Stomach smooth muscle (tissue), 2 donors: ENCODE measurements around the gene IL17RD.

Source experiments
- H3K27ac ChIP-seq: one replicate; pipeline ENCODE4 v1.7.0; 2013; ENCODE audit warnings: mild to moderate bottlenecking, low read length, inconsistent platforms
- H3K27me3 ChIP-seq, 2 donors: one replicate each; pipeline ENCODE4 v1.7.0; 2013; ENCODE audit warnings: low read length in 2 of 2; ENCODE audit not compliant: insufficient read depth in 2 of 2, control insufficient read depth in 1 of 2
- H3K36me3 ChIP-seq, 2 donors: one replicate each; pipeline ENCODE4 v1.7.0; 2013; ENCODE audit warnings: low read length in 2 of 2; ENCODE audit not compliant: control insufficient read depth in 2 of 2, insufficient read depth in 2 of 2
- H3K4me1 ChIP-seq: one replicate; pipeline ENCODE4 v1.7.0; 2013; ENCODE audit warnings: low read length; ENCODE audit not compliant: control insufficient read depth, insufficient read depth
- H3K4me3 ChIP-seq, 2 donors: one replicate each; pipeline ENCODE4 v1.7.0; 2013; ENCODE audit warnings: low read length in 2 of 2
- H3K9ac ChIP-seq, 2 donors: one replicate each; pipeline ENCODE4 v1.7.0; 2013; ENCODE audit warnings: low read length in 2 of 2, mild to moderate bottlenecking in 1 of 2
- H3K9me3 ChIP-seq, 2 donors: one replicate each; pipeline ENCODE4 v1.7.0; 2013; ENCODE audit warnings: low read length in 2 of 2; ENCODE audit not compliant: control insufficient read depth in 2 of 2
- donor health status: healthy.
- donor health status: Pancreatic carcinoma.

Gene IL17RD

DNA sequence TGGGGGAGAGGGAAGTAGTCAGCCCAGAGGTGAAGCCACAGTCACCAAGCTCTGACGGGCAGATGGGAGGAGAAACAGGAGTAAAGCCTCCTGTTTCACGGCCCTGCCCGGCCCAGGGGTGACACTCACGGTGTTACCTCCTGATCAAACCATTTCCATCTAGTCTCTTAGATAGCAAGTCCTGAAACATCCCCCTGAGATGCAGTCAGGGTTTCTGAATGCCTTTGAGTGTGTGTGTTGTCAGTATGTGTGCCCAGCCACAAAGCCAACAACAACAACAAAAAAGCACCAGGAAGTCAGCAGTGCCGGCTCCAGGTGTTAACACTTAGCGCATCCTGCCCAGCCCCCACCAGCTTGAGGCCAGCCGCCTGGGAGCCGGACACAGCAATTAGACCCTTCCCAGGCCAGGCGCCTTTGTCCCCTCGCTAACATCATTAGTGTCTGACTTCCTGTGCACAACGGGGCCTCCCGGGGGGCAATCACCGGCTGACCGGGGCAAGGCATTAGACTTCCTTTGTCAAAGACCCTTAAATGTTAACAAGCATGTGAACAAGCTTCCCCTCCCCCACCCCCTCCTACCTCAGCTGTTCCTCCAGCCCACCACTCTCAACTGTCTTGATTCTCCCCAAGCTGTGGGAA is 34.5 kb downstream of the IL17RD start:
- Histone ChIP-seq H3K9ac (no peak overlapping the region), H3K27ac (no peak overlapping the region), H3K27me3 (no peaks in the 10 kb centered on the region)

DNA sequence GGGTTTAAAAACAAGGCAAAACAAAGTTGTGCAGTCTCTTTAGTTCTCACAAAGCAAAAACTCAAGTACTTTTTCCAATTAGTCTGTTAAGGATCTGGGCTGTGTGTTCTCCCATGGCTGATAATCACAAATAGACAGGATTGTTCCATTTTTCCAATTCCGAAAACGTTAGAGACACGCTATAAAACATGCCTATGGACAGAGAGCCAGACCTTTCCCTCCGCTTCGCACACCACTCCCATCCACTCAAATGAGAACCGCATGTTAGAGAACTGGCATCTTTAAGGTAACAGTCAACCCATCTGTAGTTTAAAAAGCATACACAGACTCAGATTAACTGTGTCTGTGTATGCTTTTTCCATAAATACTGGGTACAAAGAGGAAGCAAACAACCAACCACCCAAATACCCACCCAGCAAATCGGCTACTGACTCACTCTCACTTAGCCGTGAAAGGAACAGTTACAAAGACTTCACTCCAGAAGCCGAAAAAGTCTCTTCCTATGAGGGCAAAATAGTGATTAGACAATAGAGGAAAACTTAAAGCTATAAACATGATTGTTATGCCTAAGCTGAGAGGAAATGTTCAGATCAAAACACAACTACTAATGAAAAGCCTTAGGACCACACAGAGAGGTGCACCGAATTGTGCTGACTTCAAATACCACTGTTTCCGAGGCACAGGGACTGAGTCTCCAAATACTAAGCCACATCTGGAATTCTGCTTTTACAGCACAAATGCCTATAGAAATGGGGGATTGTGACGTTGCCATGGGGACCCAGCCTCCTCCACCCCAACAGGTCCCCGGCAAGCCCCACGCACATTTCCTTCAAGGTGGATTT is 36.1 kb downstream of the IL17RD start:
- H3K4me1 ChIP-seq = peaks cover 13% of the 10 kb centered on the region
- H3K27me3 ChIP-seq = no peaks in the 10 kb centered on the region
- no peaks in the 10 kb centered on the region for H3K9me3 ChIP-seq
- peak overlapping the region; percentile 71 for H3K27ac ChIP-seq
- no peaks in the 10 kb centered on the region for H3K36me3 ChIP-seq
- H3K9ac ChIP-seq = no peak overlapping the region
- H3K4me3 ChIP-seq = peak overlapping the region in 1 of 2 donors; percentile 22

More for the DNA sequence above, 34.5 kb downstream of the IL17RD start:
- peaks cover 13% of the 10 kb centered on the region for H3K4me1 ChIP-seq
- H3K9me3 ChIP-seq = no peaks in the 10 kb centered on the region
- no peak overlapping the region for H3K4me3 ChIP-seq
- no peaks in the 10 kb centered on the region for H3K36me3 ChIP-seq

DNA sequence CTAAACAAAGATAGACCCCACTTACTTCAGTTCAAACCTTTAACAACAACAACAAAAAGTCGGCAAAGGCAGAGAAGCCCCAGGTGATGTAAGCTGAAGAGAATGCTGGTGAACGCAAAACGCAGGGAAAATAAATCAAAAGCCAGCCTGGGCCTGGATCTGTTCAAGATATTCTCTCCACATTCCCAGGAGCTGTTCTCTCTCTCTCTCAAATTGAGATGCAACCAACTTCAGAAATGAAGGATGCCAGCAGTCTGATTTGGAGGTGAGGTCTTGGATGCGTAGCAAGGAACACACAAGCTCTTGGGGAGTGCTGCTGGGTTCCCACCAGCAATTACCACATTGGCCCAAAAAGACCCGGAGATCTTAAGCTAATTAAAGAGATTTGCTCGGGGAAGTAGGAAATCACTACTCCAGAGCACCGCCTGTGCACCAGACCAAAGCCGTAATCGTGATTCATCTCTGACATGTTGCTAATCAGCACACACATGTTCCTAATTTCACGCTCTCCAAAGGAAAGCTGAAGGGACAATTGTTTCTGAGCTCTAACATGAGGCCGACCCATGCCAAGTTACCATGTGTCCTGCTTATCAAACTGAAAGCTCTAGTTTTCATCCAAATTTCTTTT is 37.1 kb downstream of the IL17RD start:
- Histone ChIP-seq H3K9ac (no peak overlapping the region), H3K4me3 (peak overlapping the region in 1 of 2 donors; percentile 35), H3K4me1 (peaks cover 13% of the 10 kb centered on the region), H3K27me3 (no peaks in the 10 kb centered on the region), H3K27ac (peak overlapping the region; percentile 71), H3K9me3 (no peaks in the 10 kb centered on the region), H3K36me3 (no peaks in the 10 kb centered on the region)

- Histone ChIP-seq H3K27ac (no peak overlapping the region), H3K9ac (no peak overlapping the region), H3K36me3 (no peaks in the 10 kb centered on the region), H3K27me3 (no peaks in the 10 kb centered on the region), H3K4me3 (no peak overlapping the region), H3K9me3 (no peaks in the 10 kb centered on the region), H3K4me1 (peaks cover 15% of the 10 kb centered on the region)
Measured at GRCh38 chr3:57126244-57126643, 38.9 kb downstream of the IL17RD start.

GRCh38 chr3:57120451-57121174 is 44.5 kb downstream of the IL17RD start:
- H3K4me3 ChIP-seq = no peak overlapping the region
- no peak overlapping the region for H3K9ac ChIP-seq
- H3K36me3 ChIP-seq = no peaks in the 10 kb centered on the region
- H3K9me3 ChIP-seq = no peaks in the 10 kb centered on the region
- H3K27me3 ChIP-seq = no peaks in the 10 kb centered on the region
- peak overlapping the region; percentile 73 for H3K27ac ChIP-seq
- H3K4me1 ChIP-seq = peaks cover 18% of the 10 kb centered on the region

- peaks cover 18% of the 10 kb centered on the region for H3K4me1 ChIP-seq
- no peaks in the 10 kb centered on the region for H3K27me3 ChIP-seq
- no peak overlapping the region for H3K4me3 ChIP-seq
- H3K27ac ChIP-seq = peak overlapping the region; percentile 73
- H3K36me3 ChIP-seq = no peaks in the 10 kb centered on the region
- H3K9me3 ChIP-seq = no peaks in the 10 kb centered on the region
- H3K9ac ChIP-seq = no peak overlapping the region
Measured at GRCh38 chr3:57120040-57120439, 45.1 kb downstream of the IL17RD start.

DNA sequence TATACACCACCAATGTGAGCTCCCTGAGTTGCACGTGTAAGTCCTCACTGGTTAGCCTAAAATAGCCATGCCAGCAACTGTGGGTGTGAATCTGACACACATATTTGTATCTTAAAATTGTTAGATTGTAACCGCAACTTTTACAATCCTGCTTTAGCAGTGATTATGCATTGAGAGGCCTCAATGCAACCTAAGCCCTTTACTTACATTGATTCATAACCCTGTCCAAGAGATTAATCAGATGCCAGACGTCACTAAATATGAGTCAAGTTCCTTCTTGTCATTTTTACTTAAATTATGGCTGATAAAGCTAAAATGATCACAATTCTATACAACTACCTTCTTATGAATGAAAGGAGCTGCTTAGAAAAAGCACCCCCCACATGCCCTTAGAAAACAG is 46.9 kb downstream of the IL17RD start:
- H3K9me3 ChIP-seq = no peaks in the 10 kb centered on the region
- H3K27ac ChIP-seq = no peak overlapping the region
- peaks cover 18% of the 10 kb centered on the region for H3K4me1 ChIP-seq
- H3K36me3 ChIP-seq = no peaks in the 10 kb centered on the region
- no peak overlapping the region for H3K9ac ChIP-seq
- no peak overlapping the region for H3K4me3 ChIP-seq
- no peaks in the 10 kb centered on the region for H3K27me3 ChIP-seq

- Histone ChIP-seq H3K9ac (no peak overlapping the region), H3K9me3 (no peaks in the 10 kb centered on the region), H3K4me3 (no peak overlapping the region), H3K27me3 (no peaks in the 10 kb centered on the region), H3K36me3 (no peaks in the 10 kb centered on the region), H3K4me1 (peaks cover 18% of the 10 kb centered on the region), H3K27ac (no peak overlapping the region)
Measured at GRCh38 chr3:57116501-57116900, 48.7 kb downstream of the IL17RD start.

GRCh38 chr3:57112206-57112605 is 52.9 kb downstream of the IL17RD start:
- no peak overlapping the region for H3K27ac ChIP-seq
- no peaks in the 10 kb centered on the region for H3K4me1 ChIP-seq
- peaks cover 0 to 8% of the 10 kb centered on the region in 2 donors for H3K36me3 ChIP-seq
- no peak overlapping the region for H3K9ac ChIP-seq
- no peaks in the 10 kb centered on the region for H3K9me3 ChIP-seq
- no peak overlapping the region for H3K4me3 ChIP-seq
- H3K27me3 ChIP-seq = no peaks in the 10 kb centered on the region

GRCh38 chr3:57110798-57111197 is 54.4 kb downstream of the IL17RD start:
- H3K4me3 ChIP-seq = no peak overlapping the region
- H3K4me1 ChIP-seq = peaks cover under 1% of the 10 kb centered on the region
- H3K27me3 ChIP-seq = no peaks in the 10 kb centered on the region
- no peaks in the 10 kb centered on the region for H3K9me3 ChIP-seq
- H3K36me3 ChIP-seq = peaks cover 0 to 8% of the 10 kb centered on the region in 2 donors
- H3K27ac ChIP-seq = no peak overlapping the region
- H3K9ac ChIP-seq = no peak overlapping the region
